ENCODE measurements around the gene OR5B3.

DNA sequence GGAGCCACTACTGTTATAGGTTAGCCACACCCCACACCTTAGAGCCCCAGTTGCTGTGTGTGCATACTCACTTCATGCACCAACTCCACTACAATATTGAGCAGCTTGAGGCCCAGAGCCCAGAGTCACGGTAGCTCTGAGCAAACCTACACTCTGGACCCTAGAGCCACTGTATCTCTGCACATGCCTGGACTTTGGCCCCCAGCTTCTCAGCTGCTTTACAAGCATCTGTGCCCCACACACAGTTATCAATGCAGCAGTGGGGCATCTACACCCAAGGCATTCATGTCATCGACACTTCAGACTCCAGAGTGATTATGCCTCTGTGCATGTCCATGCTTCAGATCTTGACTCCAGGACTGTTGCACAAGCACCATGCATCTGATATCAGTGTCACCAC, 37.6 kb upstream of the OR5B3 start:
- TF ChIP-seq, protein P1, sequence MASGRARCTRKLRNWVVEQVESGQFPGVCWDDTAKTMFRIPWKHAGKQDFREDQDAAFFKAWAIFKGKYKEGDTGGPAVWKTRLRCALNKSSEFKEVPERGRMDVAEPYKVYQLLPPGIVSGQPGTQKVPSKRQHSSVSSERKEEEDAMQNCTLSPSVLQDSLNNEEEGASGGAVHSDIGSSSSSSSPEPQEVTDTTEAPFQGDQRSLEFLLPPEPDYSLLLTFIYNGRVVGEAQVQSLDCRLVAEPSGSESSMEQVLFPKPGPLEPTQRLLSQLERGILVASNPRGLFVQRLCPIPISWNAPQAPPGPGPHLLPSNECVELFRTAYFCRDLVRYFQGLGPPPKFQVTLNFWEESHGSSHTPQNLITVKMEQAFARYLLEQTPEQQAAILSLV (CRISPR knock-in tag; IDR thresholded peaks at IDR 0.05; ENCODE audit: borderline replicate concordance), result no peak
- TF ChIP-seq NFE2L1 (CRISPR knock-in tag; IDR thresholded peaks at IDR 0.05; ENCODE audit: borderline replicate concordance) (no peak), ZFY (CRISPR knock-in tag; IDR thresholded peaks at IDR 0.05) (no peak)
- TF ChIP-seq, protein P2, sequence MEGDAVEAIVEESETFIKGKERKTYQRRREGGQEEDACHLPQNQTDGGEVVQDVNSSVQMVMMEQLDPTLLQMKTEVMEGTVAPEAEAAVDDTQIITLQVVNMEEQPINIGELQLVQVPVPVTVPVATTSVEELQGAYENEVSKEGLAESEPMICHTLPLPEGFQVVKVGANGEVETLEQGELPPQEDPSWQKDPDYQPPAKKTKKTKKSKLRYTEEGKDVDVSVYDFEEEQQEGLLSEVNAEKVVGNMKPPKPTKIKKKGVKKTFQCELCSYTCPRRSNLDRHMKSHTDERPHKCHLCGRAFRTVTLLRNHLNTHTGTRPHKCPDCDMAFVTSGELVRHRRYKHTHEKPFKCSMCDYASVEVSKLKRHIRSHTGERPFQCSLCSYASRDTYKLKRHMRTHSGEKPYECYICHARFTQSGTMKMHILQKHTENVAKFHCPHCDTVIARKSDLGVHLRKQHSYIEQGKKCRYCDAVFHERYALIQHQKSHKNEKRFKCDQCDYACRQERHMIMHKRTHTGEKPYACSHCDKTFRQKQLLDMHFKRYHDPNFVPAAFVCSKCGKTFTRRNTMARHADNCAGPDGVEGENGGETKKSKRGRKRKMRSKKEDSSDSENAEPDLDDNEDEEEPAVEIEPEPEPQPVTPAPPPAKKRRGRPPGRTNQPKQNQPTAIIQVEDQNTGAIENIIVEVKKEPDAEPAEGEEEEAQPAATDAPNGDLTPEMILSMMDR (CRISPR knock-in tag; IDR thresholded peaks at IDR 0.05), result no peak

Measured in HepG2 (cell line).